Choroid plexus epithelial cell (primary cell): Measurements from ENCODE around the gene ZNF845.
"Not testable (repeated sequence)": the region's sequence is repeated elsewhere in the genome, so short reads cannot be mapped to it uniquely, and the experiment has no call there.

Experiments used
- DNase-seq: peaks from one replicate; pipeline ENCODE4 v3.0.0-alpha.2; 2010; ENCODE audit warnings: low read depth
- H3K4me3 ChIP-seq: 2 replicates; pipeline ENCODE4 v1.5.1; 2011; ENCODE audit warnings: low read depth, mild to moderate bottlenecking, control low read depth, low read length, moderate library complexity
- TF ChIP-seq, protein P1 (sequence below): conservative IDR thresholded peaks from 2 replicates; pipeline ENCODE4 v1.5.1; 2011; ENCODE audit warnings: low read depth, mild to moderate bottlenecking, control low read depth, inconsistent platforms, low read length, moderate library complexity

Gene ZNF845

GRCh38 chr19:53396525-53396868, 62.9 kb downstream of the ZNF845 start:
- TF ChIP-seq, protein P1, sequence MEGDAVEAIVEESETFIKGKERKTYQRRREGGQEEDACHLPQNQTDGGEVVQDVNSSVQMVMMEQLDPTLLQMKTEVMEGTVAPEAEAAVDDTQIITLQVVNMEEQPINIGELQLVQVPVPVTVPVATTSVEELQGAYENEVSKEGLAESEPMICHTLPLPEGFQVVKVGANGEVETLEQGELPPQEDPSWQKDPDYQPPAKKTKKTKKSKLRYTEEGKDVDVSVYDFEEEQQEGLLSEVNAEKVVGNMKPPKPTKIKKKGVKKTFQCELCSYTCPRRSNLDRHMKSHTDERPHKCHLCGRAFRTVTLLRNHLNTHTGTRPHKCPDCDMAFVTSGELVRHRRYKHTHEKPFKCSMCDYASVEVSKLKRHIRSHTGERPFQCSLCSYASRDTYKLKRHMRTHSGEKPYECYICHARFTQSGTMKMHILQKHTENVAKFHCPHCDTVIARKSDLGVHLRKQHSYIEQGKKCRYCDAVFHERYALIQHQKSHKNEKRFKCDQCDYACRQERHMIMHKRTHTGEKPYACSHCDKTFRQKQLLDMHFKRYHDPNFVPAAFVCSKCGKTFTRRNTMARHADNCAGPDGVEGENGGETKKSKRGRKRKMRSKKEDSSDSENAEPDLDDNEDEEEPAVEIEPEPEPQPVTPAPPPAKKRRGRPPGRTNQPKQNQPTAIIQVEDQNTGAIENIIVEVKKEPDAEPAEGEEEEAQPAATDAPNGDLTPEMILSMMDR: no peak
- DNase-seq: no peak
- peak overlapping the region; percentile 20 for H3K4me3 ChIP-seq

- not testable (repeated sequence) for DNase-seq, H3K4me3 ChIP-seq
Observed at GRCh38 chr19:53397918-53398317, 64.4 kb downstream of the ZNF845 start.
